HFFc6 (cell line): ENCODE data around the gene CLCN1. TPM values are rescaled to one million over a fixed set of nuclear protein-coding genes. Genes with fewer than 3 reads are reported as not detected.

Experiments used
- DNase-seq: peaks from one replicate; pipeline ENCODE4 v3.0.0-alpha.2; 2018
- H3K27ac Mint-ChIP-seq: 2 replicates; pipeline ENCODE4 v1.8.0; 2020; ENCODE audit warnings: mild to moderate bottlenecking, mixed read lengths
- H3K27me3 Mint-ChIP-seq: 2 replicates; pipeline ENCODE4 v1.8.0; 2021; ENCODE audit warnings: mild to moderate bottlenecking, moderate library complexity, mixed read lengths; ENCODE audit not compliant: insufficient read depth
- H3K36me3 Mint-ChIP-seq: 2 replicates; pipeline ENCODE4 v1.8.0; 2021; ENCODE audit warnings: low read depth, mixed read lengths
- H3K4me1 Mint-ChIP-seq: 2 replicates; pipeline ENCODE4 v1.8.0; 2020; ENCODE audit warnings: low read depth, mixed read lengths
- H3K4me3 Mint-ChIP-seq: 2 replicates; pipeline ENCODE4 v1.8.0; 2020; ENCODE audit warnings: mild to moderate bottlenecking, moderate library complexity, mixed read lengths
- H3K9me3 Mint-ChIP-seq: 2 replicates; pipeline ENCODE4 v1.8.0; 2020; ENCODE audit warnings: mild to moderate bottlenecking, mixed read lengths
- CTCF ChIP-seq: fragments of 200-600 bp; sonication (generic); IDR thresholded peaks from 2 replicates; pipeline ENCODE4 v1.5.0; 2021; ENCODE audit warnings: antibody characterized with exemption, mild to moderate bottlenecking
- long read RNA-seq: library from polyadenylated mRNA; unstranded; transcript quantifications from one replicate; pipeline ENCODE4 v2.0.0, GENCODE V29; 2019
- total RNA-seq, 6 experiments: library from RNA; stranded (reverse); fragmentation: NEBNext Ultra II Directional; extraction: Animal tissue kit (Norgen Biotek cat#: 25700); gene quantifications; 2 replicates in 1 of 6; 3 replicates in 5 of 6; pipeline ENCODE4 v1.2.3, GENCODE V29; 2021

CLCN1 gene
- total RNA-seq = not detected
- long read RNA-seq = 0 reads

GRCh38 chr7:143315776-143316175 is at the start of gene CLCN1:
Gene CLCN1, plus strand, starts transcription at chr7:143316111. Its CDS starts 102 bp downstream, at chr7:143316213.
- Mint-ChIP-seq H3K4me1 (no peaks in the 10 kb centered on the region), H3K27me3 (peaks cover 17% of the 10 kb centered on the region), H3K9me3 (no peaks in the 10 kb centered on the region), H3K36me3 (no peaks in the 10 kb centered on the region), H3K4me3 (no peak within 1 kb of the TSS), H3K27ac (no peak within 1 kb of the TSS)
- no peak for DNase-seq
- no peak for TF ChIP-seq CTCF

GRCh38 chr7:143269251-143269650 is 46.7 kb upstream of the CLCN1 start:
- H3K36me3 Mint-ChIP-seq = peaks cover 11% of the 10 kb centered on the region; the same call in 1 of the 2 replicates
- no peaks in the 10 kb centered on the region; the same call in 1 of the 2 replicates for H3K27me3 Mint-ChIP-seq
- no peak for TF ChIP-seq CTCF
- H3K9me3 Mint-ChIP-seq = no peaks in the 10 kb centered on the region
- peaks cover 13% of the 10 kb centered on the region for H3K4me1 Mint-ChIP-seq
- no peak for DNase-seq
- H3K27ac Mint-ChIP-seq = no peak overlapping the region
- no peak overlapping the region for H3K4me3 Mint-ChIP-seq

- Mint-ChIP-seq H3K9me3 (no peaks in the 10 kb centered on the region), H3K27ac (no peak overlapping the region), H3K4me3 (no peak overlapping the region), H3K4me1 (no peaks in the 10 kb centered on the region), H3K36me3 (no peaks in the 10 kb centered on the region), H3K27me3 (no peaks in the 10 kb centered on the region; the same call in 1 of the 2 replicates)
- no peak for TF ChIP-seq CTCF
- no peak for DNase-seq
Measured at GRCh38 chr7:143271240-143271639, 44.7 kb upstream of the CLCN1 start.

- H3K27ac Mint-ChIP-seq = no peak overlapping the region
- no peaks in the 10 kb centered on the region; the same call in 1 of the 2 replicates for H3K27me3 Mint-ChIP-seq
- no peaks in the 10 kb centered on the region for H3K4me1 Mint-ChIP-seq
- H3K36me3 Mint-ChIP-seq = no peaks in the 10 kb centered on the region
- no peak overlapping the region for H3K4me3 Mint-ChIP-seq
- TF ChIP-seq CTCF = no peak
- no peak for DNase-seq
- no peaks in the 10 kb centered on the region for H3K9me3 Mint-ChIP-seq
Measured at GRCh38 chr7:143272871-143273270, 43.0 kb upstream of the CLCN1 start.

- Mint-ChIP-seq H3K9me3 (no peaks in the 10 kb centered on the region), H3K27me3 (no peaks in the 10 kb centered on the region), H3K4me1 (peaks cover 15% of the 10 kb centered on the region), H3K36me3 (no peaks in the 10 kb centered on the region), H3K4me3 (no peak overlapping the region), H3K27ac (peak overlapping the region; percentile 73)
- DNase-seq = peak; percentile 83
- TF ChIP-seq CTCF = no peak
Measured at GRCh38 chr7:143279186-143280098, 36.5 kb upstream of the CLCN1 start.
